Suppressor macrophage (primary cell): Measurements from ENCODE around the gene MINAR1.

Experiments used
- DNase-seq, 4 experiments: peaks; one replicate each; pipeline ENCODE4 v3.0.0-alpha.2; 2020 to 2022

The MINAR1 gene

DNA sequence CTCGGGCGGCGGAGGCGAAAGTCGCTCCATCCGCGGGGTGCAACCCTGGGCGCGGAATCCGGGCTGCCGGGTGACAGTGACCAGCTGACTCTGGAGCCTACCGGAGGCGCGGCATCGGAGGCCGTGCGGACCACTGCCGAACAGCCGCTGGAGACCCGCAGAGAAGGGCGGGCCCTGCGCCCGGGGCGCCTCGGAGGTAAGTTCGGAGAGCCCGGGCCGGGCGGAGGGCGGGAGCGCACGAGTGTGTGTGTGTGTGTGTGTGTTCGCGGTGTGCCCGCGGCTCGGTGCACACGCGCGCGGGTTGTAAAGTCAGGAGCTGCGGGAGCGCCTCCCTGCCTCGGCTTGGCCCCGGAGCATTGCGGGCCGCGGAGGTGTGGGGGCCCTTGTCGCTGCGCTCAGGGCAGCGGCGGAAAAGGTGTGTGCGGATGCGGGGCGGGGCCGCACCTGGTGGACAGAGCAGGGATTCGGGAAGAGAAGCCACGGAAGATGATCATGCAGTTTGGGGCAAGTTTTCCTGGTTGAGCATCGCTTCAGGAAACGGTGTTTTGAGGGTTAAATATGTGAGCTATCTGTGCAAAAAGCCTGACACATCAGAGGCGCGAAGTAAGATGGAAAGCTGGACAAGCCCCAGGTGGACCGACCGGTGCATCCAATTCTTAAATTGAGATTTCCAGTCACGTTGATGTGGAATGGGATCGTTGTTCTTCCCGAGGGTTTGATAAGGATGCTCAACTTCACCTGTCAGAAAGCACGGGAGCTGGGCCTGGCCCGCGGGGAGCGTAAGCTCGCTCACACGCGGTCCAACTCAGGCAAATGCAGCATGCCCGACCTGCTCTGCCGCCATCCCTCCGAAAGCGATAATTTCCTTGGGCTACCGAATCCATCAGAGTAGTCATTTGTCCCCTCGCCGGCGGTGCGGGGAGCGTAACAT is 474 bp downstream of the MINAR1 start:
- no peak for DNase-seq

DNA sequence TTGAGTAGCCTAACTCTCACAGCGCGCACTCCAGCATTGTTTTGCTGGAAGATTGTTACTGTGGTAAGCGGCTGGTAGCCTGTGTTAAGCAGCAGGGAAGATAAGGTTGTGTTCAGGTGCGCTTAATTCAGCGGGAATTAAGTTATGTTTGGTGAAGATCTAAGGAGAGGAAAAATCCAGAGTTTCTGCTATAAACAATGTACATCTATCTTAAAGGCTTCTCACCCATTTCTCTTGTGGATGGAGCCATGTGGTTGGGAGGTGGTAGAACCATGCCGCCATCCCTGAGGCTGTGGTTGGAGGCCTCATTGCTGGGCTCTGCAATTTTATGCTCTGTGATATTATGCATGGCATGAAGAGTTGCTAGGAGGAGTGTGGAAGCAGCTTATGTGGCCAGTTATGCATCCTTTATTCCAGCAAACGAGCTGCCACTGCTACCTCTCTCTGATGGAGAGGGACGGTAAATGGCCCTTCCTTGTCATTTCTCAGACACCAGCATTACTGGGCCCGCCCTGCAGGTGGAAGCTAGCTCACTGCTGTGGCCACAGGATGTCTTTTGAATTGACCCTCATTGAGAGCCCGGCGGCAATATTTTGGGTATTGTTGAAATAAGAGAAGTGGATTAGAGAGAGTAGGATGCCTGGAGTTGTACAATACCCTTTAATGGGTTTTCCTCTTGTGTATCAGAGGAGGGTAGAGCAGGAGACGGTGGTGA is 1.3 kb downstream of the MINAR1 start:
- DNase-seq: no peak

DNA sequence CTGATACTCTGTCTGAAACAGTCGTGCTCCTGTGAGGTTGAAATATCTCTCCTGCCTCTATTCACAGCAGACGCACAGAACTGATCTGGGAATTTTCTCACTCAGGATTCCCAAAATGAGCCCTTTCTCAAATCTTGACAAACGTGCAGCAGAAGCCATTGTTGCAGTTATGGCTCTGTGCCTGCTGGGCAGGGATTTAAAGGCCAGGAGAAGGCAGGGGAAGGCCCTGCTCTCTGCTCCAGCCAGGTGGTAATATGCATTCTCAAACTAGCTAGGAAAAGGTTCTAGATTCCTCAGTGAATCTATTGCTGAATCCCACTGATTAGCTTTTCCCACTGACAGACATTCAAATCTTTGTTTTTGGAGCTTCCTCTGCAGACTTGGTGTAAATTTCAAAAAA is 2.2 kb downstream of the MINAR1 start:
- no peak for DNase-seq

DNA sequence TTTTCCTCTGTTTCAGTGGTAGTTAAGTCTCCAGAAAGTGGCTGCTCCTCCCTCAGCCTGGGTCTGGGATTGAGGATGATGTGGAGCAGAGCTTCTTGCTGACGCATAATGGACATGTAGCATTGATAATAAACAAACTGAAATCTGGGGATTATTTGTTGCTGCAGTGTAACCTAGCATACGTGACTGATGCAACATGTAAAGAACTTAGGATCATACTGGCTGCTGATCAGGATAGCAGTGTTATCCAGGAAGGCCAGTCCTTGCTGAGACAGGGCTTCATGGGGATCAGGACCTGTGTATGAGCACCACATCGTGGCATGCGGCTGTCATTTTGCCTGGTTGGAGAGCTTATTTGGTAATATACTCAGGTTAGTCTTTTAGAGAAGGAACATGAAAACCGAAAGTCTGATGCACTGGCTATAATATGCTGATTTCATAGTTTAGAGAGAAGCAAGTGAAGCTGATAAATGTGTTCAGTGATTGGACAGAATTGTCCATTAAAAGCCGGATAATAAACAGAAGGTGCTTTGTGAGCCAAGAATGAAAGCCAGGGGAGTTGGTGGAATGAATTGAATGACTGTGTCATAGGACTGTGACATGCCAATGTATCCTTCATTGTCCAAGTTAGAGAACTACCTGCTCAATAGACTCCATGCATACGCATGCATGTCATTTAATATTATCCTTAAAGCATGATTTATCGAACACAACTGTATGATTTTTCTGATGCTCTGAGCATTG is 4.1 kb downstream of the MINAR1 start:
- DNase-seq: no peak

DNA sequence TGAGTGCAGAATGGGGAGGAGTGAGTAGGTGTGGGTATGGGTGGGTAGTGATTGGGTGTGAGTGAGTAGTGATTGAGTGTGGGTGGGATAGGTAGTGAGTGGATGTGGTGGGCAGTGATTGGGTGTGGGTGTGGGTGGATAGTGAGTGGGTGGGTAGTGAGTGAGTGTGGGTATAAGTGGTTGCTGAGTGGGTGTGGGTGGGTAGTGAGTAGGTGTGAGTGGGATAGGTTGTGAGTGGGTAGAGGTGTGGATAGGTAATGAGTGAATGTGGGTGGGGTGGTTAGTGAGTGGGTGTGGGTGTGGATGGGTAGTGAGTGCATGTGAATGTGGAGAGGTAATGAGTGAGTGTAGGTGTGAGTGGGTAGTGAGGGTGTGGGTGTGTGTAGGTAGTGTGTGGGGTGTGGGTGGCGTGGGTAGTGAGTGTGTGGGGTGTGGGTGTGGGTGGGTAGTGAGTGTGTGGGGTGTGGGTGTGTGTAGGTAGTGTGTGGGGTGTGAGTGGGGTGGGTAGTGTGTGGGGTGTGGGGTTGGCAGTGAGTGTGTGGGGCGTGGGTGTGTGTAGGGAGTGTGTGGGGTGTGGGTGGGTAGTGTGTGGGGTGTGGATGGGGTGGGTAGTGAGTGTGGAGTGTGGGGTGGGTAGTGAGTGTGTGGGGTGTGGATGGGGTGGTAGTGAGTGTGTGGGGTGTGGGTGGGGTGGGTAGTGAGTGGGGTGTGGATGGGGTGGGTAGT is 5.3 kb downstream of the MINAR1 start:
- no peak for DNase-seq

DNA sequence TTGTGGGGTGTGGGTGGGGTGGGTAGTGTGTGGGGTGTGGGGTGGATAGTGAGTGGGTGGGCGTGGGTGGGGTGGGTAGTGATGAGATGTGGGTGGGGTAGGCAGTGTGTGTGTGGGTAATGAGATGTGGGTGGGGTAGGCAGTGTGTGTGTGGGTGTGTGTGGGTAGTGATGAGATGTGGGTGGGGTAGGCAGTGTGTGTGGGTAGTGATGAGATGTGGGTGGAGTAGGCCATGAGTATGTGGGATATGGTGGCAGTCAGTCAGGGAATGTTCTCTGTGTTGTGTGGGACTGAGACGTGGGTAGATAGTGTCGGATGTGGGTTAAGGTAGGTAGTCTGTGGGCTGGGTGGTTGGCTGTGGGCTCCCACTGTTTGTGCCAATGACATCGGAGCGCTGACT is 7.1 kb downstream of the MINAR1 start:
- DNase-seq: no peak

DNA sequence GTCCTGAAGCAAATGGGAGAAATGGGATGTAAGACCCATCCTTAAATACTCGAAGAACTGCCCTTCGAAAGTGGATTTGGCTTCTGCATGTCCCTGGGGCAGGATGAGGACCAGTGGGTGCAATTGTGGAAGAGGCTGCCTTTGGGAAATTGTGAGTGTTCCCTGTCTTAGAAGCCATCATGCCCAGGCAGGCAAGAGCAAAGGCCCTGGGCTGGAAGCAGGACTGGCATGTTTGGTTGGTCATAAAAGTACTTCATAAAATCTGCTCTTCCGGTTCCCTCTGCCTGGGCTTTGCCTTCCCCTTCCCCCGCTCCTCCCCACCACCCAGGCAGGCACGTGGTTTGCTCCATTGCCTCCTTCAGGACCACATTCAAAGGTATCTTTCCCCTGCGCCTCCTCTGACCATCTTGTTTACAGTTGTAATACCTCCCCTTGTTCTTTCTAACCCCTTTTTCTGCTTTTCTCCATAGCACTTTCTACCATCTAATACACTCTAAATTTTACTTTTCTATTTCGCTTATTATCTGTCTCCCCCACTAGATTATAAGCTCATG is 8.3 kb downstream of the MINAR1 start:
- DNase-seq: no peak

DNA sequence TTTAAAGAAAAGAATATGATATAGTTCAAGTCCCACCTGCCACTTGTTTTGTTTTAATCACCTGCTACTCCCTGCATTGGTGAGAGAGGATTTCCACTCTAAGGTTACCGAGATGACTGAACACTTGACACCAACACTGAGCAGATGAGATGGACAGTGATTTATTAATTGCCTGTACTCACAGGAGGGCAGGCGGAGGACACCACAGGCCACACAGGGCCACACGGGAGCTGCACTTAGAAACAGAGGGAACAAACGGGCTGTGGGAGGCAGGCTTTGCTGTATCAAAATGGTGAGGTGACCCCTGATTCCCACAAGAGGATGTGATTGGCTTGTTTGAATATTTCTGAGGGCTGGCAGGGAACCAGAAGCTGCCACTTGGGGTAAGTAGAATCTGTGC is 10.8 kb downstream of the MINAR1 start:
- no peak for DNase-seq

DNA sequence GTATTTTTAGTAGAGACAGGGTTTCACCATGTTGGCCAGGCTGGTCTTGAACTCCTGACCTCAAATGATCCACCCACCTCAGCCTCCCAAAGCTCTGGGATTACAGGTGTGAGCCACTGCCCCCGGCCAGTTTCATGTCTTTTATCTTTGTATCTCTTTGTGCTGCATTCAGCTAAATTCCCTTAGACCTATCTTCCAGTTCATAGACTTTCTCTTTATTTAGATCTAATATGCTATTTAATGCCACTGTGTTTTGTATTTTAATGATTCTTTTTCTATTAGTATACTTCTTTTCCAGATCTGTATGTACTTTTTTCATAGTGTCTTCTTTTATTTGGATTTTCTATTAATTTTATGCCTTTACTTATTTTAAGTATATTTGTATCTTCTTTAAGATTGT is 14.9 kb downstream of the MINAR1 start:
- DNase-seq: no peak

DNA sequence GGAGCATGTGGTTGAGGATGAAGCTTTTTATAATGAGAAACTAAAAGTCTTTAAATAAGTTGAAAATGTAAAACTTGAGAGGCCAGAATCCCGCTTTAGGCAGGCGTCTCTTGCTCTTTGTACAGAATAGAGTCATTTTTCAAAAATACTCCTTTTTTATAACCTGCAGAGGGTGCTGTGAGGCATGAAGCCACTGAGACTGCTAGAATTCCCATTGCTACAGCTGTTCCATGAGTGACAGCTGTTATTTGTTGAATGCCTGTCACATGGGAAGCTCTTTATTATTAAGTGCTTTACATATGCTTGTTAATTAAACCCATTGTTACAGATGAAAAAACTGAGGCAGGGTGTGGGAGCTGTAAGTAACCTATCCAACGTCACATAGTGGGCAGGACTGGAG is 18.5 kb downstream of the MINAR1 start:
- no peak for DNase-seq

DNA sequence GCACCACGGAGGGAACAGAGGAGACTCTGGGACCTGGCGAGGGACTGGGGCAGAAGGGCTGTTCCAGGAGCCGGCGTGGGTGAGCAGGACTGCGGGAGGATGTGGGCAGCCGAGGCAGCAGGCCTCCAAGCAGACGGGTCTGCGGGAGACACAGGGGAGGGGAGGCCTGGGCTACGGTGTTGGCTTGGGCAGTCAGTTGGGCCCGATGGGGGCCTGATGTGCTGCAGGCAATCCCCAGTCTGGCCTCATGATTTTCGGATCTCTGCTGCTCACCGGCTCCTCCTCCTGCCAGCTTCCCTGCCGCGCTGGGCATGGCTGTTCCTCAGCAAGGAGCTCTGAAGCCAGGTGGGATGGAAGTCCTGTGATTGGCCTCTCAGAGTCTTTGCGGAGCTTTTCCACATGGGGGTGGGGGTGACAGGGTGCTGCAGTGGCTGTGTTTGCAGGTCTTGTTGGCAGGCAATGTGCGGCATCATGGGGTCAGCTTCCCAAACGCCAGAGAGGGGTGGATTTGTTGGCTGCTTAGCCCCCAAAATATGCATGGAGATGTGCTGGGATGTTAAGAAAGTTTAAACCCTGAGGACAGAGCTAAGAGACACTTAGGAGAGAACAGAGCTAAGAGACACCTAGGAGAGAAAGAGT is 19.3 kb downstream of the MINAR1 start:
- no peak for DNase-seq

DNA sequence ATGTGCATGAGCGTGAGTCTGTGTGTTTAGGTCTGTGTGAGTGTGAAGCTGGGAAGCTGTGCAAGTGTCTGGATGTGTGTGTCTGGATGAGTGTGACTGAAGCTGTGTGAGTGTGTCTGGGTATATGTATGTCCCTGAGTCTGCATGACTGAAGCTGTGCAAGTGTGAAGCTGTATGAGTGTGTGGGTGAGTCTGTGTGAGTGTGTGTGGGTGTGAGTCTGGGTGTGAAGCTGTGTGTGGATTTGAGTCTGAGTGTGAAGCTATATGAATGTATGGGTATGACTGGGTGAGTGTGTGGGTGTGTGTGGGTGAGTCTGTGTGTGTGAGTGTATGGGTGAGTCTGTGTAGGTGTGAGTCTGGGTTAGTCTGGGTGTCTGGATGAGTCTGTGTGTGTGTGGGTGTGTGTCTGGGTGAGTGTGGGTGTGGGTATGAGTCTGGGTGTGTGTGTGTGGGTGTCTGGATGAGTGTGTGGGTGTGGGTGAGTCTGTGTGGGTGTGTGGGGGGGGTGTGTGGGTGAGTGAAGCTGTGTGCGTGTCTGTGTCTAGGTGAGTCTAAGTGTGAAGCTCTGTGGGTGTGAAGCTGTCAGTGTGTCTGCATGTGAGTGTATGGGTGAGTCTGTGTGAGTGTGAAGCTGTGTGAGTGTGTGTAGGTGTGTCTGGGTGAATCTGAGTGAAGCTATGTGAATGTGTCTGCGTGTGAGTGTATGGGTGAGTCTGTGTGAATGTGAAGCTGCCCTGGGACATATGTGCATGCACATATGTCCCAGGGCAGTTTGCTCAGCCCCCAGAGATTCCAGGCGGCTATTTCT is 20.3 kb downstream of the MINAR1 start:
- DNase-seq: no peak

DNA sequence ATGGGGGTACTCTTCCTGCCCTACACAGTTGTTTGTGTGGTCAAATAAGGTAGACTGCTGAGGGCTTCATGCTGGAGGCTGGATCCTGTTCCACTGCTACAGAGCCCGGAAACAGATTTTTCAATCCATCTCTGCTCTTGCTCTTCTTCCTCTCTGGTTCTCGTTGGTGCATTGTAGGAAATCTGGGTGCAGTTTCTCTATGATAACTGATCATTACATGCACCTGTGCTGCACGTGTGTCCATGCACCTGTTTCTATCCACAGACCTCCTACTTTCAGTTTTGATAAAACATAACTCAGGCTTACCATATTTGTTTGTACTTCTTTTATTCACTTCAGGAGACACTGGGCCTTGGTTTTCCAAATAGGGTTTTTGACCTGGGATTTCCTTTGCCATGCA is 21.3 kb downstream of the MINAR1 start:
- DNase-seq: no peak

DNA sequence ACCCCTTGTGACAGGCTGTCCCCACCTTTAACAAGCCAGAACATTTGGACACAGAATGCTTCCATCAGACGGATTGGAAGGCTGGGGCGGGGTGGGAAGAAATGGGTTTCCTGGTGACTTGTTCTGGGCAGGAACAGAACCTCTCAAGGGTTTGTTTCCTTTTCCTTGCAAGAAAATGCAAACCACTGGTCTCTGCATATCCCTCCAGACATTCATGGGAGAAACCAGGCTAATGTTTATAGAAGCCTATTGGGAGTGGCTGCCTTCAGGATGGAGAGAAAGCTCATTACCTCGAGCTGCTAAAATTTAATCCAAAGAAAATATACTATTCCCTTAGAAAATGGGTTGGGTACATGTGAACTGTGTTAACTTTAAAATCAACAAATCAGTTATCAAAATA is 21.9 kb downstream of the MINAR1 start:
- DNase-seq: no peak

DNA sequence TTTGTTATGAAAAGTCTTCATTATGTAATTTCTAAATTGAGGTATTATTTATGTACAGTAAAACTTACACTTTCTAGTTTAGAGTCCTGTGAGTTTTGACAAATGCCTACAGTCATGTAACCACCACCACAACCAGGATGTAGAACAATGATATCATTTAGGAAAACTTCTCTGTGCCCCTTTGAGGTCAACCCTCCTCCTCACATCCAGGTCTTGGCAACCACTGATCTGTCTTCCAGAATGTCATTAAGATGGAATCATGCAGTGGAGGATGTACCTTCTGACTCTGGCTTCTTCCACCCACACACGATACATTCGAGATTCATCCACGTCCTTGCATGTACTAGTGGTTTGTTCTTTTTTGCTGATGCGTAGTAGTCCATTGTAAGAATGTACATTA is 23.2 kb downstream of the MINAR1 start:
- no peak for DNase-seq

DNA sequence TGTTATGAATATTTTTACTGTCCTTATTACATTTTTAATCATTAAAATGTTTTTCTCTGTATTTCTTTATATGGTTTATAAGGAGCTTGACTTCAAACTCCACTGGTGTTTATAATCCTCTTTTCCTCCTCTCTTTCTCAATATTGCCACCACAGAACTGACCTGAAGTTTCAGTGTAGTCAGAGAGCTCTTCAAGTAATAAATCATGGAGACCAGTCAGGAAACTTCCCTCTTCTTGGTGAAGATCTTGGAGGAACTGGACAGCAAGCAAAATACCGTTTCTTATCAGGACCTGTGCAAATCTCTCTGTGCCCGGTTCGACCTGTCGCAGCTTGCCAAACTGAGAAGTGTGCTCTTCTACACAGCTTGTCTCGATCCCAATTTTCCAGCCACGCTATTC is 23.8 kb downstream of the MINAR1 start:
- no peak for DNase-seq

DNA sequence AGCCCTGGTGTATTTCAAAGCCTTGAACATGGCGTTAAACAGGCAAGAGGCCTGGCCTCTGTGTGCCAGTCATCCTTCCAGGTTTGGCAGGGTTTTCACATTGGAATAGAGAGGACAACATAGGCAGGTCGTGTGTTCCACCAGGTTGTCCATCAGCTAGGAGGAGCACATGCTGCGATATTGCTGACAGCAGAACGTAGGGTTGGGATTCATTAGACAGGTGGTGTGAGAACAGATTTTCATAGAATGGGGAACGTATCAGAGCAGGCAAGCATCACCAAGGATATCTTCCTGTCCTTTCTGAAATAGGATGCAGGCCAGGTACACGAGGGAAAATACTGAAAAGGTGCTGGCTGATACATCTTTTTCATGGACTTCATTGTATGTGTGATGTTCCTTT is 26.4 kb downstream of the MINAR1 start:
- DNase-seq: no peak

DNA sequence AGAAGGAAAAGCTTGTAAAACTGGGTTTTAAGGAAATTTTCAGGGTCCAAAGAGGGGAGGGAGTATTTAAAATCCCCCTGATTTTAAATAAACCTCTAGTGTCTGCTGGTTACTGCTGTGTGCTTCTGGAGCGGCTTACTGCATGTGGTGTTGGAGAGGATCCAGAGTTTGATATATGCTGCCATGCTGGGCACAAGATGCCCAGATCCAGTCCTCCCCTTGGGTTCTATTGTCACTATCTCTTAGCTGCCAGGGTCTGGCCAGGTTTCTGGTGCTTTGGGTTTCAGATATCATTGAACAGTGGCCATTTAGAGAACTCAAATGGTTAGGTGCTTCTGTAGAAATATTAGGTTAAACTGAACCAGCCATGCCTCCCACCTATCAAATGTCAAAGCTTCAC is 27.5 kb downstream of the MINAR1 start:
- DNase-seq: no peak

DNA sequence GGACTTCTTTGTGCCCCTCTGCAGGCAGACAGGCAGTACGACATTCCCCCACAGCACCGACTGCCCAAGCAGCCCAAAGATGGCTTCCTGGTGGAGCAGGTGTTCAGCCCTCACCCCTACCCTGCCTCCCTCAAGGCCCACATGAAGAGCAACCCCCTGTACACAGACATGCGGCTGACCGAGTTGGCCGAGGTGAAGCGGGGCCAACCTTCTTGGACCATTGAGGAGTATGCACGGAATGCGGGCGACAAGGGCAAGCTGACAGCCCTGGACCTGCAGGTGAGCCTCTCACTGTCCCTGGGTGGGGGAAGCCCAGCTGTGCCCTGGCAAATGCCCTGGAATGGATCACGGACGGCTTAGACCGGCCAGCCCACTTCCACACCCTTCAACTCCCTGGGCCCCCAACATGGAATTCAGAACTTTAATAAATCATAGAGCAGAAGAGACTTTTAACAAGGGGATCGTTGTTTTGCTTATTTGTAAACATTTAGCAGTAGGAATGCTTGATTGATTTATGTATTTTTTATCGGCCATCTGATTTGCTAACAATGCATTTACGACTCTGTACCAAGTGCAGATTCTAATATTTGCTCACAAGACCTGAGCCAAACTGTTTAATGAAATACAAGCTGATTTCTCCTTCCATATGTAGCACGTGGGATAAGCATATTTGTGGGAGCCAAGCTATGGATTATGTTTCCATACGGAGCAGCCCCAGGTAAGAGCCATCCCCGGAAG is 31.1 kb downstream of the MINAR1 start:
- no peak for DNase-seq

DNA sequence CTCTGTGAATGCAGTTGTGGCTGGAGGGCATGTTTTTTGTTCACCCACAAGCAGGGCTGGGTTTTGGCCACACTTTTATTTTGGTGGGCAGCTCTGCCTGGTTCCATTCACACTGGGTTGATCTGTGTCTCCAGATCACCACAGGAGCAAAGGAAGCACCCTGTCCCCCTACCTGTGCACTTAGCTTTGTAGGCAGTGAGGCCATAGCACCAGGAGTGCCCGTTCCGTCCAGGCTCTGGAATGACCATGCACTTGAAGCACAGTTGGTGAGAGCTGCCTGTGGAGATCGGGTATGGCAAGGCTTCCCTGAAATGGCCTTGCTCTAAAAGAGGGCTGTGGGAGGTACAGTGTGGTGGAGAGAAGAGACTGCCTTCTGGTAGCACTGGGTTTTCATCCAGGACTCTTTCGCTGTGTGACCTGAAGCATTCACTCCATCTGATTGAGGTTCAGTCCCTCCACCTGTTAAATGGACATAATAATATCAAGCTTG is 31.7 kb downstream of the MINAR1 start:
- no peak for DNase-seq
